SK-N-SH (cell line): ENCODE data around the gene SLC35E2B.
"Not testable (repeated sequence)": the region's sequence is repeated elsewhere in the genome, so short reads cannot be mapped to it uniquely, and the experiment has no call there.

ENCODE experiments used
- CTCF ChIP-seq: fragments of 200-600 bp; sonication (generic); IDR thresholded peaks from 2 replicates; pipeline ENCODE4 v1.6.1; 2017; ENCODE audit warnings: antibody characterized with exemption, mild to moderate bottlenecking, moderate library complexity
- ELF1 ChIP-seq: IDR thresholded peaks from 2 replicates; pipeline ENCODE4 v1.4.0; 2012
- EP300 ChIP-seq, 2 experiments: IDR thresholded peaks; 2 replicates each; pipeline versions ENCODE4 v1.4.0 to v1.6.1; 2012; ENCODE audit warnings: borderline replicate concordance in 1 of 2, low read depth in 1 of 2, low read length in 1 of 2
- EZH2phosphoT487 ChIP-seq: fragments of 200-600 bp; sonication (generic); IDR thresholded peaks from 2 replicates; pipeline ENCODE4 v1.6.1; 2017; ENCODE audit warnings: low read depth, mixed run types, mild to moderate bottlenecking, antibody characterized with exemption, moderate library complexity, borderline replicate concordance
- GABPA ChIP-seq: IDR thresholded peaks from 2 replicates; pipeline ENCODE4 v1.4.0; 2012; ENCODE audit warnings: low read depth, mild to moderate bottlenecking
- POLR2AphosphoS5 ChIP-seq: IDR thresholded peaks from 2 replicates; pipeline ENCODE4 v1.6.1; 2012; ENCODE audit warnings: low read depth, low read length
- RFX5 ChIP-seq: IDR thresholded peaks from 2 replicates; pipeline ENCODE4 v1.6.1; 2012; ENCODE audit warnings: mild to moderate bottlenecking, improper control_type of control experiment, low read length
- USF1 ChIP-seq: IDR thresholded peaks from 2 replicates; pipeline ENCODE4 v1.4.0; 2012; ENCODE audit warnings: low read depth, borderline replicate concordance
- YY1 ChIP-seq: IDR thresholded peaks from 2 replicates; pipeline ENCODE4 v1.4.0; 2012; ENCODE audit warnings: low read depth, mild to moderate bottlenecking
- TF ChIP-seq, protein P1 (sequence below): IDR thresholded peaks from 2 replicates; pipeline ENCODE4 v1.6.1; 2012; ENCODE audit warnings: mild to moderate bottlenecking, low read depth, low read length, moderate library complexity
- TF ChIP-seq, protein P2 (sequence below): IDR thresholded peaks from 2 replicates; pipeline ENCODE4; 2012

GRCh38 chr1:1662392-1662791 lies 30.2 kb downstream of the SLC35E2B start:
- TF ChIP-seq CTCF; EP300 (IDR thresholded peaks at IDR 0.05; ENCODE audit: borderline replicate concordance in 1 of 2, low read depth in 1 of 2, low read length in 1 of 2); POLR2AphosphoS5; RFX5; ELF1; USF1; EZH2phosphoT487; GABPA; YY1: not testable (repeated sequence)
- TF ChIP-seq, protein P1, sequence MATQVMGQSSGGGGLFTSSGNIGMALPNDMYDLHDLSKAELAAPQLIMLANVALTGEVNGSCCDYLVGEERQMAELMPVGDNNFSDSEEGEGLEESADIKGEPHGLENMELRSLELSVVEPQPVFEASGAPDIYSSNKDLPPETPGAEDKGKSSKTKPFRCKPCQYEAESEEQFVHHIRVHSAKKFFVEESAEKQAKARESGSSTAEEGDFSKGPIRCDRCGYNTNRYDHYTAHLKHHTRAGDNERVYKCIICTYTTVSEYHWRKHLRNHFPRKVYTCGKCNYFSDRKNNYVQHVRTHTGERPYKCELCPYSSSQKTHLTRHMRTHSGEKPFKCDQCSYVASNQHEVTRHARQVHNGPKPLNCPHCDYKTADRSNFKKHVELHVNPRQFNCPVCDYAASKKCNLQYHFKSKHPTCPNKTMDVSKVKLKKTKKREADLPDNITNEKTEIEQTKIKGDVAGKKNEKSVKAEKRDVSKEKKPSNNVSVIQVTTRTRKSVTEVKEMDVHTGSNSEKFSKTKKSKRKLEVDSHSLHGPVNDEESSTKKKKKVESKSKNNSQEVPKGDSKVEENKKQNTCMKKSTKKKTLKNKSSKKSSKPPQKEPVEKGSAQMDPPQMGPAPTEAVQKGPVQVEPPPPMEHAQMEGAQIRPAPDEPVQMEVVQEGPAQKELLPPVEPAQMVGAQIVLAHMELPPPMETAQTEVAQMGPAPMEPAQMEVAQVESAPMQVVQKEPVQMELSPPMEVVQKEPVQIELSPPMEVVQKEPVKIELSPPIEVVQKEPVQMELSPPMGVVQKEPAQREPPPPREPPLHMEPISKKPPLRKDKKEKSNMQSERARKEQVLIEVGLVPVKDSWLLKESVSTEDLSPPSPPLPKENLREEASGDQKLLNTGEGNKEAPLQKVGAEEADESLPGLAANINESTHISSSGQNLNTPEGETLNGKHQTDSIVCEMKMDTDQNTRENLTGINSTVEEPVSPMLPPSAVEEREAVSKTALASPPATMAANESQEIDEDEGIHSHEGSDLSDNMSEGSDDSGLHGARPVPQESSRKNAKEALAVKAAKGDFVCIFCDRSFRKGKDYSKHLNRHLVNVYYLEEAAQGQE: not testable (repeated sequence)
- TF ChIP-seq, protein P2, sequence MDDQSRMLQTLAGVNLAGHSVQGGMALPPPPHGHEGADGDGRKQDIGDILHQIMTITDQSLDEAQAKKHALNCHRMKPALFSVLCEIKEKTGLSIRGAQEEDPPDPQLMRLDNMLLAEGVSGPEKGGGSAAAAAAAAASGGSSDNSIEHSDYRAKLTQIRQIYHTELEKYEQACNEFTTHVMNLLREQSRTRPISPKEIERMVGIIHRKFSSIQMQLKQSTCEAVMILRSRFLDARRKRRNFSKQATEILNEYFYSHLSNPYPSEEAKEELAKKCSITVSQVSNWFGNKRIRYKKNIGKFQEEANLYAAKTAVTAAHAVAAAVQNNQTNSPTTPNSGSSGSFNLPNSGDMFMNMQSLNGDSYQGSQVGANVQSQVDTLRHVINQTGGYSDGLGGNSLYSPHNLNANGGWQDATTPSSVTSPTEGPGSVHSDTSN: not testable (repeated sequence)
